Stimulated activated CD8-positive, alpha-beta memory T cell treated with anti-CD3 and anti-CD28 coated beads, Interleukin-12 subunit alpha, Interleukin-12 subunit beta, amount 100 ng/mL, for 1 hour (primary cell): ENCODE measurements around the gene HPCA.
"Not testable (repeated sequence)": the region's sequence is repeated elsewhere in the genome, so short reads cannot be mapped to it uniquely, and the experiment has no call there.

Experiments used
- DNase-seq: peaks from one replicate; pipeline ENCODE4 v3.0.0-alpha.2; 2020; ENCODE audit warnings: low read depth

The HPCA gene

DNA sequence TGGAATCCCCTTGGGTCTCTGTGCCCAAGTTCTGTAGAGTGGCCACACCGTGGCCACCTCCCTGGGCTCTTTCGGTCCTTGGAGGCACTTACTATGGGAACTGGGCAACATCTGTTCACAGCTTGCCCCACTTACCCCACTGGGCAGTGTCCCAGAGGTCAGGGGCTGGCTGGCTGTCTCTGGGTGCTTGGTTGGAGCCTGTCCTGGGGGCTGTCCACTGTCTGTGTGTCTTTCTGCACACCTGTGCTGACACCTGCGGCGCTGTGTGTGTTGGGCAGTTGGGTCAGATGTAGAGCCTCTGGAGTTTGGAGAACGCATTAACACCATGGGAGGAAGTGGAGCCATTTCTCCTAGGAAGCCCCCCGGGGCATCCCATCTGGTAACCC is 16.2 kb downstream of the HPCA start:
- no peak for DNase-seq

DNA sequence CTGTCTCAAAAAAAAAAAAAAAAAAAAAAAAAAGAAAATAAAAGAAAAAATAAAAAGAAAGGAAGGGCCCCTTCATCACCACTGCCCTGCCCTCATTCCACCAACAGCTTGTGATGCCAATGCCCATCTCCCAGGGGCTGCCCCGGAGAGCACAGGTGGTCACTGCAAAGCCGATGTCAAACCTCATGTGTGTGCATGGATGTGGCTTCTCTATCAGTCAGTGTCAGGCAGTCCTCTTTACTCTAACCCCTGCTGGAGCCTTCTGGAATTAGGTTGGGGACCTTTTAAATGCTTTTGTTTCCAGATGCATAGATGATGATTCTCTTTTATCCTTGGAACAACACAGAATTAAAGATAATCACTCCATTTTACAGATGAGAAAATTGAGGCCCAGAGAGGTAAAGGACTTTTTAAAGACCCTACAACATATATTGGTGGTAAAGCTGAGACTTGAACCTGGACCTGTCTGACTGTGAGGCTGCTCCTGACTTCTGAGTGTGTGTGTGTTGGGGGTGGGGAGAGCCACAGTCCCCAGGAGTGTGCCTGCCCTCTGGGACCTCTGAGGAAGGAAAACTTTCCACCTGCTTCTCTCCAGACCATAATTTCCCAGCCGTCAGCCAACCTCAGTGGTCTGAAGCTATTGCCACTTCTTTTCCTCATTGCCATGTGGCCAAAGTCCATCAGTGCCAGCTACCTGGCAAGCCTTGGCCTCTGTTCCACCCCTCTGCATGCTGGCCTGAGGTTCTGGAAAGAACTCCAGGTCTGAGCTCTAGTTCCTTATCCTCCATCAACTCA is 17.9 kb downstream of the HPCA start:
- no peak for DNase-seq

DNA sequence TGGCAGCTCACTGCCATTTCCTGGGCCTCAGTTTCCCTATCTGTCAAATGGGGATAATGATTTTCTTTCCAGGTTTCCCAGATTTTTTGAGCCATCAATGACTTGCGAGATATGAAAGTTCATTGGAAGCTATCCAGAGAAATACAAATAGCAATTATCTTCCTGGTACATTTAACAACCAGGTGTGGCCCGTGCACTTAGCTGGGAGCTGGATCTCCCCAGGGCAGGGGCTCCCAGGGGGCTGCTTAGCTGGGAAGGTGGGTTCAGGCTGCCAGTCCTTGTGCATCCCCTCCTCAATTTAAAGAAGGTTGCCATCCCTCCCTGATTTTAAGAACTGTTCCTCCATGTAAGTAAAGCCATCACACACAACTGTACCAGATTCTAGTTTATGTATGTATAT is 18.5 kb downstream of the HPCA start:
- DNase-seq, result no peak

DNA sequence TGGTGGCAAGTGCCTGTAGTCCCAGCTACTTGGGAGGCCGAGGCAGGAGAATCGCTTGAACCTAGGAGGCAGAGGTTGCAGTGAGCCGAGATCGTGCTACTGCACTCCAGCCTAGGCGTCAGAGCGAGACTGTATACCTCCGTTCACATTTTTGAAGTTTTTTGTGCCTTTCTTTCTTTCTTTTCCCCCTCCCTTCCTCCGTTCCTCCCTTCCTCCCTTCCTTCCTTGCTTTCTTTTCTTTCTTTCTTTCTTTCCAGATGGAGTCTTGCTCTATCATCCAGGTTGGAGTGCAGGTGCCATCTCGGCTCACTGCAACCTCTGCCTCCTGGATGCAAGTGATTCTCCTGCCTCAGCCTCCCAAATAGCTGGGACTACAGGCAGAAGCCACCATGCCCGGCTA is 19.3 kb downstream of the HPCA start:
- not testable (repeated sequence) for DNase-seq

DNA sequence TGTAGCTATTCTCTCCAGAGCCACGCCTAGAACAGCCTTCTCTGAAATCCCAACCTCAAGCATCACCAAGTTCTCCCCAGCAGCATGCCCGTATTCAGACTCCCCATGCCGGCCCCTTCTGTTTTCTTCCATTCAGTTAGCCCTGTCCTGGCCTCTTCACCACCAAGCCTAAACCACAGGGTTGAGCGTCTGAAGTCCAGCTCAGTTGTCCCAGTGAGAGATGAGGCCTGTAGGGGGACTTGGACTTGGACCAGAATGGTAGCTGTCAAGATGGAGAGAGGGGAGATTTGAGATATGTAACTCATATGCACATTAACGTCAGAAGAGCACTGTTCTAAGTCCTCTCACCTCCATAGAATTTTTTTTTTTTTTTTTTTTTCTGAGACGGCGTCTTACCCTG is 20.4 kb downstream of the HPCA start:
- no peak for DNase-seq

DNA sequence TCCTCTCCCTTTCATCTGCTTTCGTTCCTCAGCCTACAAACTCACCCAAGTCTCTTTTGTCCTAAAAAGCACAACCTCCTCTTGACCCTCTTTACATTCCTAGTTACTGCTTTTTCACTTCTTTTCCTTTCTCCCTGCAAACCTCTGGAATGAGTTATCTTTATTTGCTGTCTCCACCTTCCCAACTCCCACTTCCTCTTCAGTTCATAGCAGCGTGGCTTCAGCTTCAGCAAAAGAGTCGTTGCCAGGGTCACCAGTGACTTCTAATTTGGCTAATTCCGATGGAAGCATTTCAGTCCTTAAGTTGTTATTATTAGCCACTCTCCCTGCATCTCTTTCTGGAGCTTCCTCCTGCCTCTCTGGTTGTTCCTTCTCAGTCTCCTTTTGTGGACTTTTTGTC is 21.1 kb downstream of the HPCA start:
- no peak for DNase-seq

DNA sequence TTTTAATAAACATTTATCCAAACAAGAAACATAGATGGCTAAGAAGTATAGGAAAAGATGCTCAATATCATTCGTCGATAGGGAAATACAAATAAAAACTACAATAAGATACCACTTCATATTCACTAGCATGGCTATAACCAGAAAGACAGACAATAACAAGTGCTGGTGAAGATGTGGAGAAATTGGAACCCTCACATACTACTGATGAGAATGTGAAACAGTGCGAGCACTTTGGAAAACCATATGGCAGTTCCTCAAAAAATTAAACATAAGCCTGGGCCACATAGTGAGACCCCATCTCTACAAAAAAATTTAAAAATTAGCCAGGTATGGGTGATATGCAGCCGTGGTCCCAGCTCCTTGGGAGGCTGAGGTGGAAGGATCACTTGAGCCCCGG is 24.0 kb downstream of the HPCA start:
- DNase-seq, result no peak

DNA sequence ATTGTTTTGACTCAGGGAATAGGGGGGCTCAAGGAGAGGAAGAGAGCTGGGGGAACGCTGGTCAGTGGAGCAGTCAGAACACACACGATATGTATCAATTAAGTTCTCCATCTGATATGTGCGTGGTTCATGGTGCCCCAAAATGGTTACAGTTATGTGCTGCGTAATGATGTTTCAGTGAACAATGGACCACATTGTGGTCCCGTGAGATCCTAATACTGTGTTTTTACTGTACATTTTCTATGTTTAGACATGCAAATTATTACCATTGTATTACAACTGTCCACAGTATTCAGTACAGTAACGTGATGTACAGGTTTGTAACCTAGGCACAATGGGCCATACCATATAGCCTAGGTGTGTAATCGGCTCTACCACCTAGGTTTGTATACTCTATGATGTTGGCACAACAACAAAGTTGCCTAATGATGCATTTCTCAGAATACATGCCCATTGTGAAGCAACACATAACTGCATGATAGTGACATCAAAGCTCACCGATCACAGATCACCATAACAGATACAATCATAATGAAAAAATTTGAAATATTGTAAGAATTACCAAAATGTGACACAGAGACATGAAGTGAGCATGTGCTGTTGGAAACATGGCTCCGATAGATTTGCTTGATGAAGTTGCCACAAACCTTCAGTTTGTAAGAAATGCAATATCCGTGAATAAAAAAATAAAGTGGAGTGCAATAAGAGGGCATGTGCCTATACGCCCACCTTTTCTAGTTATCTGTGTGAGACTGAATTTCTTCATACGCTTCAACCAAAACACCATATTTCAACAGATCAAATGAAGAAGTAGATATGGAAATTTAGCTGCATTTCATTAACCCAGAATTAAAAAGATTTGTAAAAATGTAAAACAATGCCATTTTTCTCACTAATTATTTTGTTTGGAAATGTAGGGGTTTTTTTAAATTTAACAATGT is 29.7 kb downstream of the HPCA start:
- no peak for DNase-seq

DNA sequence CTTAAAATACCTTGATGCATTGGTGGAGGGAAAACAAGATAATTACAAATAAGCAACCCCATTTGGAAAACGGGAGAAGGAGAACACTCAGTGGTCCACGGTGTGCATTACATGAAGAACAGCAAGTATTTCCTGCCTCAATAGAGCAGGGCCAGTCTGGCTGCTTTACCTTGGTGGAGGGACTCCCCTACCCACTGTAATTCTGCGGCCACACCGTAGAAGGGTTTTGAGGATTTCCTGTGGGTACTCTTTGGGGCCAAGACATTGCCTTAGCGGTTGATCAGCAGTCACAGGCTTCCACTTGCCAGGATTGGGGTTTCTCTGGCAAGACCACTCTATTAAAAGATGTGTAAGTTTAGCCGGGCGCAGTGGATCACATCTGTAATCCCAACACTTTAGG is 31.2 kb downstream of the HPCA start:
- DNase-seq, result no peak

DNA sequence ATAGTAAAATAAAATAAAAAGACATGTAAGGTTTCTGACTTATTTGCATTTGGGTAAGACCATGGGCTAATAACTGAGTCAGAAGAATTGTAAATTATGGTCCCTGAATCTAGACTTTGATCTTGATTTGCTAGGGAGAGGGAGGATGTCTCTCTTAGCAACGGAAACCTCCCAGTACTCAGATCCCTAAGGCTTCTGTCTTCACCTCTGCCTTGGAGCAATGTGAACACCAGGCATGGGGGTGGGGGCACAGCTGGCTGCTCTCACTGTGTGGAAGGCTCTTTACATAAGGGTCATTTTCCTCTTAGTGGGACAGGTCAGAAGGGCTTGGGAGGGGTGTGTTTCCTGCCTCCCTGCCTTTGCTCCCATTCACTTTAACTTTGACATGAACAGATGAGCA is 31.9 kb downstream of the HPCA start:
- DNase-seq, result no peak

DNA sequence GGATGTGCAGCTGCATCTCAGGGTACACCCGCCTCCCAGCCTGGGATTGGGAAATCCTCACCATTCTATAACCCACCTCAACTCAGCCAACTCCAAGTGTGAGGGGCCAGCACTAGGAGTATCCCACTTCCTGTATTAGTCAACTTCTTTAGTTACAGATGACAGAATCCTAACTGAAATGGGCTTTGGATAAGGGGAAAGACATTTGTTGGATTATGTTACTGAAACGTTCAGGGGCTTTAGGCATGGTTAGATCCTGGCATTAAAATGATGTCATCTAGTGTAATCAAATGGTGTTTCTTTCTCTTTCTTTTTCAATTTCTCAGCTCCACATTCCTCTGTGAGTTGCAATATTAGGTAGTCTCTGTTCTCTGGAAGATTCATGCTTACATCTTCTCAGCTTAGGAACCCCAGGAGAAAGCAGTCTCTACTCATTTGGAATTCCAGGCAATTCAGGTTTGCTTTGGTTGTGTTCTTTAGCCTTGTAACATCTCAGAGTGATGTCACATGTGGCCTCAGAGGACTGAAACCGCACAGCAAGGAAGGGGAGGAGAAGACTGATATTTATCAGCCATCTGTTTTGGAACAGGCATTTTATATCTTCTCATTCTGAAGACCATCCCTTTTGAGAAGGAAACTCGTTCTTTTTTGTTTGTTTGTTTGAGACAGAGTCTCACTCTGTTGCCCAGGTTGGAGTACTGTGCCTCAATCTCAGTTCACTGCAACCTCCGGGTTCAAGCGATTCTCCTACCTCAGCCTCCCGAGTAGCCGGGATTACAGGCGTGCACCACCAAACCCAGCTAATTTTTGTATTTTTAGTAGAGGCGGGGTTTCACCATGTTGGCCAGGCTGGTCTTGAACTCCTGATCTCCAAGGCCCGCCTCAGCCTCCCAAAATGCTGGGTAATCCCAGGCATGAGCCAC is 33.8 kb downstream of the HPCA start:
- DNase-seq, result no peak

DNA sequence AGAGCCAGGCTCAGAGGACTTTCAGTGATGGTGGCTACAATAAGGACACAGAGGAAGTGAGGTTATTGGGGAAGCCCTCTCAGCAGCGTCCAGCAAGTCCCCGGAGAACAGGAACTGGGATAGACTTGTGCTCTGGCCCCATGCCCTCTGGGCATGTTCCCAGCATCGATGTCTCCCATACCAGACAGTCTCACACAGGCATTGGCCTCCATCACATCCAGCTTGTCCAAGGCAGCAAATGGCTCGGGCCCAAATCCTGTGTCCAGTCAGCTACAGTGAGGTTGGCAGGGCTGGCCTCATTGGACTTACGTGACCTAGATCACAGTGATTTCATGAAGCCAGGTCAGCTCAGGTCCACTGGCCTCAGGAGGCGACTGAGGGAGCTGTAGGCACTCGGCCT is 34.5 kb downstream of the HPCA start:
- no peak for DNase-seq

DNA sequence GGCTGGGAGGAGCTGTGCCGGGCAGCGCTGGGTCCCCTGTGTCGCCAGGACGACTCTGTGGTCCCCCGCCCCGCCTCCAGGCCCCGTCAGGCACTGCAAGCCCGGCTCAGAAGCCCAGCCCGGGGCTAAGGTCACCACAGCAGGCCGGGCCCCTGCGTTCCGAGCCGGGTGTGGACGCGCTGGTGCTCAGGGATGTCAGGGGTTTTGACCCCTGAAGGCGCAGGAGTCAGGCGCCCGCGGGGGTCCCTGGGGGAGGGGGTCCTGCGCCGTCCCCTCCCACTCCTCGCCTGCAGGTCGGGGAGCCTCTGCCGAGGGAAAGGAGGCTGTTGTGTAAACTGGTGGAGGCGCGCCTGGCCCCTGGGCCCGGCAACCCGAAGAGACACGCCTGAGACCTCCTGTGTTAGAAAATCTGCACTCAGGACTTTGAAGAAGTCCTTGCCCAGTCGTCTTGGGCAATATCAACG is 38.6 kb downstream of the HPCA start:
- no peak for DNase-seq

DNA sequence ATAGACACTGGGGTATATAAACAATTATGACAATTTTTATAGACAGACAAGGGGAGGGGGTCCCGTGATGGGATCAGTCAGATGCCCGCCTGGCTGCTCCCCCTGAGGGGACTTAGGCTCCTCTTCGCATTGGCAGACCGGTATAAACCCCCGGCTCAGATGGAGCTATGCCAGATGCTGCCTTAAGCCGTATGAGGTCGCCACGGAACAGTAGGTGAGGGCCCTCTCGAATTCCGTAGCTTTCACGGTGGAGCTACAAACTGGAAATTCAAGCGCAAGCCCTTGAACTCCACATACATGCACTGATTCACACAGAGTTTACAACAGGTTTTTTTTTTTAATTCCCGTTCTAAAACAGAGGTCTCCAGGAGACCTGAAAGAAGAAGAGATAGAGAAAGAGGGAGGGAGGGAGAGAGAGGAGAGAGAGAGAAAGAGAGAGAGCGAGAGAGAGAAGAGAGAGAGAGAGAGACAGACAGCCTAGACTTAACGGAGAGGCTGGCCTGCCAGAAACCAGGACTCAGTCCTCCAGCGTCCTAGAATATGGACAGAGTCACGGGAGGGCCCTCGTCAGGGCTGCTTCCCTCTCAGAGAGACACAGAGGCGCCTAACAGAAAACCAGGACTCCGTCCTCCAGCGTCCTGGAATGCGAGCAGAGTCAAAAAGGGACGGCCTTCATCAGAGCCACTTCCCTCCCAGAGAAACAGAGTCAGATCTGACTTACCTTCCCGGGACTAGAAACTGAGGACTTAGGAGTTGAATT is 39.3 kb downstream of the HPCA start:
- DNase-seq, result no peak

DNA sequence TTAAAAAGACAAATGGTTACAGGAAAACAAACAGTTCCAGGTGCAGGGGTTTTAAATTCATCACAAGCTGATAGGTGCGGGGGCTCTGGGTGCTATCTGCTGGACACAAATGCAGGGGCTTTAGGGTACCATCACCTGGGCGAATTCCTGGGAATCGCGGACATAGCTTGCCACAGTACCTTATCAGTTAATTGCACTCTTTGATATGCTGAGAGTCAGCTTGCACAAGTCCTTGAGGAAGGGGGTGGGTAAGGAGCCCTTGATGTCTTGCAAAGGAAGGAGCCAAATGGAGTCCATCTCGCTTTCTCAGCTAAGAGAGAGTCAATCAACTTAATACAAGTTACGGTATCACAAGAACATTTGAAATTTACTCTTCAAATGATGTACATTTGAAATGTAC is 40.3 kb downstream of the HPCA start:
- no peak for DNase-seq

DNA sequence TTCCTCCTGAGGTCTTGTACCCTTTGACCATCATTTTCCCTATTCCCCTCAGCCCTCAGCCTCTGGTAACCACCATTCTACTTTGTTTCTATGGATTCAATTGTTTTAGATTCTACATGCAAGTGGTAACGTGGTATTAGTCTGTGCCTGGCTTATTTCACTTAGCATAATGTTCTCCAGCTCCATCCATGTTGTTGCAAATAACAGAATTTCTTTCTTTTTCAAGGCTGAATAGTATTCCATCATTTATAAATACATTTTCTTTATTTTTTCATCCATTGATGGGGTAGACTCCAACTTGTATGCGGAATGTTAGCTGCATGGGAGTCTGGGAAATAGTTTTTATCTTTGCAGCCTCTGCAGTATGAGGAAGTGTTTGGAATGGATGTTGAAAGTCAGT is 41.1 kb downstream of the HPCA start:
- DNase-seq, result no peak

DNA sequence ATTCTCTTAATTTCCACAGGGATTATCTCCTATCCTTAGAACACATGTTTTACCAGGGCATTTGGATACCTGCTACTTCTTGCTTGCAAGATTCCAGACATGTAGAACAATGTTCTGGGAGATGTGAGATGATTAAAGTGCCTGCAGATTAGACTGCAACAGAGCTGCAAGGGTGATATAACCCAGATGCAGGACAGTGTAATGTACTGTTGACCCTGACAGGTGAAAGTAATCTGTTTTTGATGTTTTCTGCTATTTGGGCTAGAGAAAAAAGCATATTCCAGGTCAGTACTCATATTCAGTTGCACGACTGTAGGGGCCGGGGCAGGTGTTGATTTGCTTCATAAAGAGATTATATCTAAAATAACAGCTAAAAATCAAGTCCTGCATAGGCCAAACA is 42.0 kb downstream of the HPCA start:
- DNase-seq, result no peak

DNA sequence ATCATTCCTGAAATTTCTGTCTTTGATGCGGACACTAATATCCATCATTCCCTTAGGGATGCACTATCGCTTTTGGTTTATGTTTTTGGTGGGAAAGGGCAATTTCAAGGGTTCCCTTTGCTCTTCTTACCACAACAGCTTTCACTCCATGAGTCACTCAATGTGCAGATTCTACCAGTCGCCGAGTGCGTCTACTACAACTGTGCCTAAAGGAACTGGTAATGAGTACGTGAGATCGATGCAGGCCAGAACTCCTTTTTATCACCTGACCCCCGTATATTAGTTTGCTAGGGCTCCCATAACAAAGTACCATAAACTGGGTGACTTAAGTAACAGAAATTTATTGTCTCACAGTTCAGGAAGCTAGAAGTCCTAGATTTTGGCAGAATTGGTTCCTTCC is 42.4 kb downstream of the HPCA start:
- DNase-seq, result no peak

DNA sequence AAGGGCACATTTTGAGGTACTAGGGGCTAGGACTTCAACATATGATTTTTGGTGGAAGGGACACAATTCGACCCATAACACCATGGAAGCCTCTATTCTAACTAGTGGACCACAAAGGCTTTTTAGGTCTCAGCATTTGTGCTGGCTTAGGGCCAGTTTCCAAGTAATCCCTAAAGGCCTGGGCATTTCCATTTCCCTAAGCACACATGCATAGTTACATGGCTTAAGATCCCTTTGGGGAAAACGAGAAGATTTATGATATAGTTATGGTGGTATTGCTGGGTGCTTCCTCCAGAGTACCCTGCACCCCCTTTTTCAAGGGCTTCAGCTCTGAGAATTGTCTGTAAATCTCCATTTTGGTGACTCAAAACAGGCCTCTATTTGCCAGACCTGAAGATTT is 43.1 kb downstream of the HPCA start:
- DNase-seq, result no peak

DNA sequence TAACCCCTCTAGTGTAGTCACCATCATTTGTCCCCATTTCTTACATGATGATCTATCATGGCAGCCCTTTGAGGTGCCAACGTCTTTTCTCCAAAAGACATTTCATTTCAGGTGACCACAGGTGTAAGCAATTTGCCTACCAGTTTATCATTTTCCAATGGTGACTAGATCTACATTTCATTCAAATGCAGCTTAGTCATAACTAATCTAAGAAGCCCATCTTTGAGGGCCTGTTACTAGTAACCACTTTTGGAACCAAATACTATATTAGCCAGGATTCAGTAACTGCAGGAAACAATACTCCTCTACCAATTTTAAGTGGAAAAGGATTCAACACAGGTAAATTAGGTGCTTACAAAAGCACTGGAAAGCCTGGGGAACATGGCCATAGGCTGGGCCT is 45.5 kb downstream of the HPCA start:
- DNase-seq, result no peak

DNA sequence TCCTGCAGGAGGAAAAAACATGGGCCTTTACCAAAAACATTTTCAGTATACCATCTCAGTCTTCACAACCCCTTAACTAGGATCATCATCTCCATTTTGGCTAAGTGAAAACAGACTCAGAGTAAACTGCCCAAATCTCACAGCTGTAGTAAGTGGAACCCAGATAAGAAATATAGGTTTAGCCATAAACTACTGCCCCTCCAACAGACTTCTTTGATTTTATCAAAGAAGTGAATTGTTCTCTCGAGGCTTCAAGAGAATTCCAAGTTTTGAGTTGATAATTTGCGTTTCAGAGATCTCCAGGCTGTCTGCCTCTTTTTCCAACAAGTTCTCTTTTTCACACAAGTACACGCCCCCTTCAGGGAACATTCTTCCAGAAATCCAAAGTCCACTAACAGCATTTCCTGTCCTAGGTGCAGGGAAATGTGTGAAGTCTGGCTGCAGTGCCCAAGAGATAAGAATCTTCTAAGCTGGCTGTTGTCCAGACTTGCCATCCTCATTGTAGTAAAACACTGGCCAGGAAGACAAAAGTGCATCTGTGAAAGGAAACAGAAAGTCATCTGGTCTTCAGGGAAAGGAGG is 47.5 kb downstream of the HPCA start:
- no peak for DNase-seq
